IPS DF 19.7 (cell line): ENCODE measurements around the gene NR2C2AP.
"Not testable (repeated sequence)": the region's sequence is repeated elsewhere in the genome, so short reads cannot be mapped to it uniquely, and the experiment has no call there.

Experiments
- DNase-seq: peaks from one replicate; pipeline ENCODE4 v3.0.0-alpha.2; 2013; ENCODE audit warnings: low read depth, low spot score

Gene NR2C2AP

DNA sequence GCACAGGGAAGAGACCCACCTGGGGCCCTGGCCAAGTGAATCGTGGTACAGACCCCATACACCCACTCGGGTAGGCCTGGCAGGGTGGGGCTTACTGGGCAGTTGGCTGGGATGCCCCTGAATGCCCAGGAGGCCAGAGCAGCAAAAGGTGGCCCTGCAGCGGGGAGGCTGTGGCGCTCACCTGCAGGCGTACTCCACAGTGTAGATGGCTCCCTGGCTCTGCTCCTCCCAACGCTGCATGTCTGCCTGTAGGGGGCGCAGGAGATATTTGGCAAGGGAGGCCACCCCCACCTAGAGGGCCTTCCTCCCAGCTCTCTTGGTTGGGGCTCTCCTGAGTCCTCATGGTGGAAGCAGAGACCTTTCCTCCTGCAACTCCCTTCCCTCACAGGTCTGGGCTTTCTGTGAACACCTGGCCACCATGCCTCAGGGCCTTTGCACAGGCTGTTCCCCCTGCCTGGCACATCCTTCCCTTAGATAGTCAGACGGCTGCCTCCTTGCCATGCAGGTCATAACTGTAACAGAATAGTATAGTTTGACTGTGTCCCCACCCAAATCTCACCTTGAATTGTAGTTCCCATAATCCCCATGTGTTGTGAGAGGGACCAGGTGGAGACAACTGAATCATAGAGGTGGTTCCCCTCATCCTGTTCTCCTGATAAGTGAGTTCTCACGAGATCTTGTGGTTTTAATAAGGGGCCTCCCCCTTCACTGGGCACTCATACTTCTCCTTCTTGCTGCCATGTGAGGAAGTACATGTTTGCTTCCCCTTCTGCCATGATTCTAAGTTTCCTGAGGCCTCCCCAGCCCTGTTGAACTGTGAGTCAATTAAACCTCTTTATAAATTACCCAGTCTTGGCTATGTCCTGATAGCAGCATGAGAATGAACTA, 17.1 kb downstream of the NR2C2AP start:
- DNase-seq: peak; percentile 60

DNA sequence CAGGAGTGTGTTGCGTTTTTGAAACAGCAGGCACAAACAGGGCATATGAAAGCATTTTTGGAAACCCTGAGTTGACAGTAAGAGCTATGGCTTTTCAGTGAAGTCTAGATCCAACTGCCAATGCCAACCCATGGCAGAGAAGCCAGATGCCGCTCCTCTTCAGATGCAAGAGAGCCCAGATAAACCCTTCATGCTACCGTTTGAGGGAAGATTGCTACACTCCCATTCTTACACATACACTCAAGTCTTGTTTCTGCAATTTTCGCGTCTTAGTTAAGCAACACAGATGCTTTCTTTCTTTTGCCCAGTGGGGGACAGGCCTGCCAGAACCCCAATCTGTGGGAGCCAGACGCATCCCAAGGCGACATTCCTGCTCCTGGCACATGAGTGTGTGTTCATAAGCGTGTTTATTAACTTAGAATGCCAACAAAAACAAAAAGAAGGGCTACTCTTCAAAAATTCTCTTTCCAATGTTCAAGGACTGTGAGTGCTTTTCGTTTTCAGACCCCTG, 21.7 kb downstream of the NR2C2AP start:
- no peak for DNase-seq

- no peak for DNase-seq
These were observed 23.4 kb downstream of the NR2C2AP start for GRCh38 chr19:19179548-19180441.

DNA sequence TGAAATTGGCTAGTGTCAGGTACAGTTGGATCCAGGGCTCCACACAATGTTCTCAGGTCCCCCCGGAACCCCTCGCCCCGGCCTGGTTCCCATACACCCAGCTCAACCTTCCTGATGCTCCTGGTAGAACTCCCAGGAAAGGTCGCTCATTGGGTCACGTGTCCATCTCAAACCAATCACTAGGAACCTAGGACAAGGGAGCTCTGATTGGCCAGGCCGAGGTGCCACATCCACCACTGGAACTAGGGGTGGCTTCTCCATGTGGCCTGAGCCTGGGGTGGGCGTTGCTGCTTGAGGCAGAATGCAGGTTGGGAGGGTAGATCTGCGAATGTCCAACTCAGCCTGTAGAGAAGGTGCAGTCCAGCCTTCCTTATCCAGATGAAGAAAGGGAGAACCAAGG, 26.3 kb downstream of the NR2C2AP start:
- no peak for DNase-seq

DNA sequence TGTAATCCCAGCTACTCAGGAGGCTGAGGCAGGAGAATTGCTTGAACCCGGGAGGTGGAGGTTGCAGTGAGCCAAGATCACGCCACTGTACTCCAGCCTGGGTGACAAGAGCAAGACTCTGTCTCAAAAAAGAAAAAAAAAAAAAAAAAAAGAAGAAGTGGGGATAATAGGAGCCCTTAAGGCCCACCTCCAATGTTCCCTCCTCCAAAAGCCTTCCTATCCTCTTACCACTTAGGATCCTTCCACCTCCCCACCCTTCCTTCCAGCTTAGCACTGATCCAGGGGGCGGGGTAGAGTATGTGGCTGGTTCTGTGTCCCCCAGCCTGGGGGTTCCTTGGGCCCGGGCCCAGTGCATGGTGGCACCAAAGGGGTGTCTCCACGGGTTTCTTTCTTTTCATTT, 30.0 kb downstream of the NR2C2AP start:
- not testable (repeated sequence) for DNase-seq

DNA sequence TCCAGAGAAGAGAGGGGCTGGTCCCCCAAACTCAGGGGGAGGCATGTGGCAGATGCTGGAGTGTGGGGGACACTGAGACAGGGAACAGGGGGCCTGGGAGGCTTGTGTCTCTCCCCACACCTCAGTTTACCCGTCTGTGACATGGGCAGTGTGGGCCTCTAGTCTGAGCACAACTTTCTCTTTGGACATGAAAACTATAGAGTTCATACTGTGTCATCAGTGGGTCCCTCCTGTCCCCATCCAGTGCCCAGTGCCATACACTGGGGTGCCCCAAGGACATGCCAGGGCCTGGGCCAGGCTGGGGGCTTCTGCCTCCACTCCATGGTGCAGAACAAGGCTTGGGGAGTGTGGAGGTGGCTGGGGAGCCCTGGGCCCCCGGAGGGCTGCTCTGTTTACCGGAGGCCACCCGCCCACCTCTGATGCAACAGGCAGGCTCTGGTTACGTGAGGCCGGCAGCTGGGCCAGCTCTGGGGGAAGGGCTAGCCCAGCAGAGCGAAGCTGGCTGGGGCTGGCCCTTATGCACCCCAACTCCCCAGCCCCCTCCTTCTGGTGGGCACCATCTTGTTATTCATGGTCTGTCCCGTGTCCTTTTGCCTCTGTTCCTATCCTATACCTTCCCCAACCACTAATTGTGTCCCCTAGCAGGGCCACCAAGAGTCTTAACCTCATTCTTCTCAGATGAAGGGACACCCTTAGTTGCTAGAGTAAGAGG, 31.2 kb downstream of the NR2C2AP start:
- DNase-seq: no peak

DNA sequence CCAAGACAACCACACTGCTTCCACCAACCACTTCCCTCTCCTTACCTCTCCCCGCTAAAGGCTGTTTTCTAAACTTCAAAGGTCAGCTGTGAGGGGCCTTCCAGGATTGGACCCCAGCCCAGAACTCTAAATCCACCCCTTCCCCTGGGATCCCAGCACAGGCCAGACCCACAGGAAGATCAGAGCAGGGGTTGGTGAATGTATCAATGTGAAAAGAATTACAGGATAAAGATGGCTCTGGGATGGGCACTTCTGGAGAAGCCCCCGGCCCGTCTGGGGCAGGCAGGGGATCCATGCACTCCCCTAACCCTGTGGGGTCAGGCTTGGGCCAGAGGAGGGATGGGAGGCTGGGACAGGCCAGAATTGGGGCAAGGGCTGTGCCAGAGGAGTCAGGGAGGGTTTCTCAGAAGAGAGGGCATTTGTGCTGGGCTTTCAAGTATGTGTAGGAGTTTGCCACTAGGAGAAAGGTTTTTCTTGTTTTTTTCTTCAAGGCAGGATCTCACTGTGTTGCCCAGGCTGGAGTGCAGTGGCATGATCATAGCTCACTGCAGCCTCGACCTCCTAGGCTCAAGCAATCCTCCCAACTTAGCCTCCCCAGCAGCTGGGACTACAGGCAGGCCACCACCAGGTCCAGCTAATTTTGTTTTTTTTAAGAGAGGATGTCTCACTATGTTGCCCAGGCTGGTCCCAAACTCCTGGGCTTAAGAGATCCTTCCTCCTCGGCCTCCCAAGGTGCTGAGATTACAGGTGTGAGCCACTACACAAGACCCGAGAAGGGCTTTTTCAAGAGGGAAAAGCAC, 32.1 kb downstream of the NR2C2AP start:
- DNase-seq: no peak

- DNase-seq: no peak
These were observed 33.0 kb downstream of the NR2C2AP start, which contains the start of gene MEF2B for GRCh38 chr19:19170053-19170872. MEF2B (minus strand) TSS chr19:19170263; CDS start chr19:19150735, 19,528 bp downstream.

- DNase-seq: no peak
These were observed 33.8 kb downstream of the NR2C2AP start for GRCh38 chr19:19169236-19170052.

DNA sequence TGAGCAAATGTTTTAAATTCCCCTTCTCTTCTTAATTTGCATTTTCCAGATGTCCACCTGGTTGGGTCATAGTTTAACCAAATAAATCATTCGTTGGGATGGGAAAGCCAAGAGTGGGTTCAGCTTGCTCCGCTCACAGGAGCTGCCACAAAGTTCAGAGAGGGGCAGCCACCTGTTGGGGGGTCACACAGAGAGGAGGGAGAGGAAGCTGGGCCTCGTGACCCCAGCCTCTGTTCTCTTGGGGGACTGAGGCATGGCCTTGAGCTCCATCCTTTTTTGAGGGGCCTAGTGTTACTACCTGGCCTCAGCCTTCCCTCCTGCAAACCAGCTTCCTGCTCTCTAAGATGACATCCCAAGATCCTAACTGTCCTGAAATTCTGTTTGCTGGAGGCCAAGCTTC, 35.6 kb downstream of the NR2C2AP start:
- DNase-seq: no peak

- no peak for DNase-seq
These were observed 37.8 kb downstream of the NR2C2AP start for GRCh38 chr19:19165396-19165795.

- no peak for DNase-seq
These were observed 40.7 kb downstream of the NR2C2AP start for GRCh38 chr19:19162495-19162894.

DNA sequence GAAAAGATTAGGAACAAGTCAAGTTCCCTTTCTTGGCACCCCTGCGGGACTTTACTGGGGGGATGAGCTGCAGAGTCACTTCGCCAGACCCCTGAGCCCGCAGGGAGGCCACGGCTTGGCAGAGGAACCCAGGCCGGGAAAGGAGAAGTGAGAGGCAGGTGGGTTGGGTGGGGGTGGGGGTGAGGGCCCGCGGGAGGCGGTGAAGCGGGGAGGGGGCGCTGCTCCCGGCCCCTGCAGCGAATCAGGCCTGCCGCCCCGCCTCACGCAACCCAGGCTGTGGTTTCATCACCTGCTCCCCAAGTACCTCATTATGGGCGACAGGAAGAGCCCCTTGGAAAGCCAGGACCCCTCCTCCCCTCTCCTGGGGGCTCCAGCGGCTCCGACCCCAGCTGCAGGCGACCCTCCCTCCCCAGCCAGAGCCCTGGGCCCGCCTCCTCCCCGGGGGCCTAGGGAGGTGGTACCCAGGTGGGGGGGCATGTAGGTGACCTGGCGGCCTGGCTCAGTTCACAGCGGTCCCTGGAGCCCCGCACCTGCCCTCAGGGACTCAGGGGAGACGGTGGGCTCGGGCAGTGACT, 42.7 kb downstream of the NR2C2AP start:
- DNase-seq: no peak

DNA sequence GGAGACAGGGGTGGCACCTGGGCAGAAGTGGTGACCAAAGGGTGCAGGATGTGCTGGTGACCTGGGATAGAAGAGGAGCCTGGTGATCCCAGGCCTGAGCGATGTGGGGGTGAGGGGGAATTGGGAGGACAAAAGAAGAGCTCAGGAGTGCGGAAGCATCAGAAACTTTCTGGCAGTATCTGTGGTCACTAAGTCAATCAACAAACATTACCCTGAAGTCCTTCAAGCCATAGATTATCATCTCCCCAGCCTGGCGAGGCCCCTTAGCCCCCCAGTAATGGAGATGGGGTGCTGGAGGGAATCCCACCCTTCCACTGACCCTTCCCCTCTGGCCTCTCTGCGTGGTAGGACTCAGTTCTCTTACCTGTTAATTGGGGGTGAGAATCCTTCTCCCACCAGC, 43.7 kb downstream of the NR2C2AP start:
- DNase-seq: no peak

GRCh38 chr19:19157808-19158207, 45.4 kb downstream of the NR2C2AP start:
- DNase-seq: no peak

GRCh38 chr19:19155495-19156219, 47.6 kb downstream of the NR2C2AP start:
- DNase-seq: no peak

DNA sequence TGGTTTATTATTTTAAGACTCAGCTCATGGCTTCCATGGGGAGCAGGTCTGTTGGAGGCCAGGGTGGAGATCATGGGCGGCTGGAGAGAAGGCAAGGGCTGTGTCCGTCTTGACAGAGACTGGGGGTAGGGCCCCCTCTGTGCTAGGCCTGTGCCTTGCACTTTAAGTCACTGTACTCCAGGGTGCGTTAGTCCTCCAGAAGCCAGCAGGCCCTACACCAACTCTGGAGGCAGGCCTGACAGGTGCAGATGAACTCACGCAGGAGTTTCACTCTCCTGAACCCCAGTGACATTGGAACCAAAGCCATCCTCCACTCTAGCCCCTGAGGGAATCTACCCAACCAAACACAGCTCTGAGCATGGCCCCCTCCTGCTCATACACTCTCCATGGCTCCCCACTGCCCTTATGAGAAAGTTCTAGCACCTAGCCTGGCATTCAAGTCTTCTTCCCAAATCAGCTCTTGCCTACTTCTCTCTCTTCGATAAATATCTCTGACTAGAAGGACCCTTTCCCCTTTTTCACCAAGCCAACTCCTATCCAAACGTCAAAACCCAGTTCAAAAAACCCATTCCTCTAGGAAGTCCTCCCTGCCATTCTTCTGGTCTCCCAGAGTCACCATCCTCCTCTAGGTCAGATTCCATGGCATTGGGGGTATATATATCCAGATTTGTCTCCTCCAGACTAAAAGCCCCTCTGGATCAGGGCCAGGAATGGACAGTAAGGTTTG, 48.3 kb downstream of the NR2C2AP start:
- DNase-seq: no peak
